Body of pancreas (tissue), 4 donors: ENCODE data around the gene ABCG5.

ENCODE experiments used
- CTCF ChIP-seq, 7 experiments: fragments of 450-650 bp in 4 of 7; fragments of 200-600 bp in 3 of 7; sonication (generic) in 3 of 7; IDR thresholded peaks; one replicate each; pipeline ENCODE4 v1.5.1; 2016 to 2019; ENCODE audit warnings: antibody characterized with exemption in 7 of 7
- POLR2A ChIP-seq, 3 donors: fragments of 450-650 bp; IDR thresholded peaks; one replicate each; pipeline ENCODE4 v1.6.1; 2016; ENCODE audit warnings: antibody characterized with exemption in 3 of 3, mild to moderate bottlenecking in 2 of 3

- TF ChIP-seq CTCF (IDR thresholded peaks at IDR 0.05) (no peak), POLR2A (IDR thresholded peaks at IDR 0.05) (no peak)
Measured at GRCh38 chr2:43840965-43841364, 2.3 kb upstream of the ABCG5 start.
